Sigmoid colon (tissue), 4 donors: Measurements from ENCODE around the gene OR10H2.

Experiments
- CTCF ChIP-seq, 4 experiments: fragments of 450-650 bp in 3 of 4; fragments of 200-600 bp in 1 of 4; IDR thresholded peaks; one replicate each; pipeline ENCODE4 v1.5.1; 2016 to 2019; ENCODE audit warnings: antibody characterized with exemption in 4 of 4, mild to moderate bottlenecking in 3 of 4, moderate library complexity in 2 of 4
- POLR2AphosphoS5 ChIP-seq, 4 donors: sonication (generic); formaldehyde crosslinking; IDR thresholded peaks; one replicate each; pipeline ENCODE4 v1.6.1; 2017; ENCODE audit warnings: antibody characterized with exemption in 4 of 4

- TF ChIP-seq CTCF (IDR thresholded peaks at IDR 0.05) (peak in 1 of 4 experiments; percentile 10), POLR2AphosphoS5 (IDR thresholded peaks at IDR 0.05) (no peak)
These were observed 32.2 kb downstream of the OR10H2 start for GRCh38 chr19:15759962-15760565.
